ENCODE measurements around the gene DNHD1.

The DNHD1 gene

GRCh38 chr11:6594142-6594768, 97.2 kb downstream of the DNHD1 start:
- no peak for DNase-seq (ENCODE audit: low read depth)

GRCh38 chr11:6596239-6596877, 99.3 kb downstream of the DNHD1 start:
- no peak for DNase-seq (ENCODE audit: low read depth)

- no peak for DNase-seq (ENCODE audit: low read depth)
Observed at GRCh38 chr11:6598555-6598954, 101.5 kb downstream of the DNHD1 start.

- DNase-seq (ENCODE audit: low read depth) = no peak
Observed at GRCh38 chr11:6599449-6599848, 102.4 kb downstream of the DNHD1 start.

GRCh38 chr11:6599881-6600390, 102.9 kb downstream of the DNHD1 start:
- no peak for DNase-seq (ENCODE audit: low read depth)

- DNase-seq (ENCODE audit: low read depth) = no peak
Observed at GRCh38 chr11:6601041-6601461, 104.0 kb downstream of the DNHD1 start.

GRCh38 chr11:6602096-6602940, 105.2 kb downstream of the DNHD1 start:
- no peak for DNase-seq (ENCODE audit: low read depth)

- peak; percentile 76 for DNase-seq (ENCODE audit: low read depth)
Observed at GRCh38 chr11:6603287-6604080, 106.4 kb downstream of the DNHD1 start, which contains the start of the genes ILK and RRP8. Gene ILK (plus strand): TSS chr11:6603774. CDS start chr11:6604272, 498 bp downstream. Gene RRP8 (minus strand): TSS chr11:6603616. CDS start chr11:6603502, 114 bp downstream.

GRCh38 chr11:6604081-6604626, 107.1 kb downstream of the DNHD1 start:
- peak; percentile 29 for DNase-seq (ENCODE audit: low read depth)

GRCh38 chr11:6604790-6605189, 107.7 kb downstream of the DNHD1 start:
- no peak for DNase-seq (ENCODE audit: low read depth)

GRCh38 chr11:6606471-6607189, 109.5 kb downstream of the DNHD1 start:
- peak; percentile 37 for DNase-seq (ENCODE audit: low read depth)

GRCh38 chr11:6607190-6607795, 110.2 kb downstream of the DNHD1 start:
- no peak for DNase-seq (ENCODE audit: low read depth)

GRCh38 chr11:6608011-6608410, 110.9 kb downstream of the DNHD1 start:
- no peak for DNase-seq (ENCODE audit: low read depth)

GRCh38 chr11:6608726-6609501, 111.8 kb downstream of the DNHD1 start:
- DNase-seq (ENCODE audit: low read depth) = no peak

- no peak for DNase-seq (ENCODE audit: low read depth)
Observed at GRCh38 chr11:6609502-6610015, 112.5 kb downstream of the DNHD1 start.

GRCh38 chr11:6610591-6610990, 113.5 kb downstream of the DNHD1 start:
- no peak for DNase-seq (ENCODE audit: low read depth)

- DNase-seq (ENCODE audit: low read depth) = peak; percentile 16
Observed at GRCh38 chr11:6611092-6611962, 114.2 kb downstream of the DNHD1 start.

GRCh38 chr11:6611963-6612212, 114.8 kb downstream of the DNHD1 start:
- no peak for DNase-seq (ENCODE audit: low read depth)
